Upper lobe of right lung (tissue), 1 donor: ENCODE data around the gene MGLL. TPM values are rescaled to one million over a fixed set of nuclear protein-coding genes. Genes with fewer than 3 reads are reported as not detected.

Source experiments
- ATAC-seq: fragments of 200-7000 bp; cut with Tn5 transposase; one replicate; pipeline ENCODE4 v1.9.1; 2020; ENCODE audit warnings: mild to moderate bottlenecking, moderate library complexity
- DNase-seq: peaks from one replicate; pipeline ENCODE4 v3.0.0-alpha.2; 2020
- H3K27ac ChIP-seq: fragments of 200-600 bp; one replicate; pipeline ENCODE4 v1.8.0; 2022
- H3K27me3 ChIP-seq: fragments of 200-600 bp; one replicate; pipeline ENCODE4 v1.8.0; 2022; ENCODE audit warnings: mild to moderate bottlenecking
- H3K36me3 ChIP-seq: fragments of 200-600 bp; one replicate; pipeline ENCODE4 v1.8.0; 2022
- H3K4me1 ChIP-seq: fragments of 200-600 bp; one replicate; pipeline ENCODE4 v1.8.0; 2022
- H3K4me3 ChIP-seq: fragments of 200-600 bp; one replicate; pipeline ENCODE4 v1.8.0; 2022; ENCODE audit warnings: mild to moderate bottlenecking
- H3K9me3 ChIP-seq: fragments of 200-600 bp; one replicate; pipeline ENCODE4 v1.8.0; 2022
- CTCF ChIP-seq: fragments of 200-600 bp; IDR thresholded peaks from one replicate; pipeline ENCODE4 v1.8.0; 2022; ENCODE audit warnings: antibody characterized with exemption
- intact Hi-C: fragments of 100-400 bp; cut with DNase I; formaldehyde crosslinking; loops from one replicate; pipeline ENCODE4 v1.11.0; 2022
- total RNA-seq: library from RNA; stranded (reverse); fragmentation: NEBNext Ultra II Directional; extraction: Animal tissue kit (Norgen Biotek cat#: 25700); gene quantifications from one replicate; pipeline ENCODE4 v1.2.1, GENCODE V29; 2021
- donor health status: DM: no; HTN: yes; CAD: no; lungs with severe emphysema.

Gene MGLL
- total RNA-seq, 1 donor from 2014 or later = 194 TPM

GRCh38 chr3:127677541-127678314 lies 144.6 kb downstream of the MGLL start:
- TF ChIP-seq CTCF = no peak
- Histone ChIP-seq H3K9me3 (no peaks in the 10 kb centered on the region), H3K27me3 (no peaks in the 10 kb centered on the region), H3K27ac (no peak overlapping the region), H3K36me3 (peaks cover 21% of the 10 kb centered on the region), H3K4me3 (no peak overlapping the region), H3K4me1 (peaks cover 5% of the 10 kb centered on the region)
- DNase-seq = peak; percentile 55
- intact Hi-C loops = no loop called here
- no peak for ATAC-seq

GRCh38 chr3:127676921-127677351 lies 145.4 kb downstream of the MGLL start:
- no peaks in the 10 kb centered on the region for H3K27me3 ChIP-seq
- intact Hi-C loops = no loop called here
- peak; percentile 59 for DNase-seq
- H3K36me3 ChIP-seq = peaks cover 21% of the 10 kb centered on the region
- no peak overlapping the region for H3K4me3 ChIP-seq
- TF ChIP-seq CTCF = no peak
- H3K9me3 ChIP-seq = no peaks in the 10 kb centered on the region
- no peak overlapping the region for H3K27ac ChIP-seq
- ATAC-seq = no peak
- H3K4me1 ChIP-seq = peaks cover 7% of the 10 kb centered on the region

- peaks cover 21% of the 10 kb centered on the region for H3K36me3 ChIP-seq
- ATAC-seq (no peak), DNase-seq (peak; percentile 44)
- TF ChIP-seq CTCF = no peak
- intact Hi-C loops = no loop called here
- no peaks in the 10 kb centered on the region for H3K9me3 ChIP-seq
- no peak overlapping the region for H3K4me3 ChIP-seq
- H3K4me1 ChIP-seq = peaks cover 12% of the 10 kb centered on the region
- H3K27me3 ChIP-seq = no peaks in the 10 kb centered on the region
- H3K27ac ChIP-seq = no peak overlapping the region
These were observed 145.9 kb downstream of the MGLL start for GRCh38 chr3:127676456-127676855.

- no peak overlapping the region for H3K27ac ChIP-seq
- no peak overlapping the region for H3K4me3 ChIP-seq
- H3K36me3 ChIP-seq = peaks cover 21% of the 10 kb centered on the region
- no peaks in the 10 kb centered on the region for H3K27me3 ChIP-seq
- intact Hi-C loops = no loop called here
- ATAC-seq = peak; percentile 2
- no peak for TF ChIP-seq CTCF
- DNase-seq = peak; percentile 58
- H3K9me3 ChIP-seq = no peaks in the 10 kb centered on the region
- peaks cover 13% of the 10 kb centered on the region for H3K4me1 ChIP-seq
These were observed 146.5 kb downstream of the MGLL start for GRCh38 chr3:127675651-127676391.

GRCh38 chr3:127674790-127675189 lies 147.5 kb downstream of the MGLL start:
- H3K27me3 ChIP-seq = no peaks in the 10 kb centered on the region
- H3K4me3 ChIP-seq = no peak overlapping the region
- no peak overlapping the region for H3K27ac ChIP-seq
- no peak for TF ChIP-seq CTCF
- DNase-seq = peak; percentile 34
- intact Hi-C loops = no loop called here
- H3K9me3 ChIP-seq = no peaks in the 10 kb centered on the region
- ATAC-seq = no peak
- peaks cover 21% of the 10 kb centered on the region for H3K36me3 ChIP-seq
- H3K4me1 ChIP-seq = peaks cover 13% of the 10 kb centered on the region
